GM18861 (cell line): ENCODE measurements around the gene TSPAN4.

Experiments used
- ATAC-seq: cut with Tn5 transposase; IDR thresholded peaks from one replicate; pipeline ENCODE4 v1.9.1; 2021; ENCODE audit not compliant: unreplicated experiment

TSPAN4 gene

GRCh38 chr11:803770-804598 is 38.7 kb upstream of the TSPAN4 start:
- ATAC-seq = no peak

- no peak for ATAC-seq
Measured at GRCh38 chr11:804599-804964, 38.1 kb upstream of the TSPAN4 start.

DNA sequence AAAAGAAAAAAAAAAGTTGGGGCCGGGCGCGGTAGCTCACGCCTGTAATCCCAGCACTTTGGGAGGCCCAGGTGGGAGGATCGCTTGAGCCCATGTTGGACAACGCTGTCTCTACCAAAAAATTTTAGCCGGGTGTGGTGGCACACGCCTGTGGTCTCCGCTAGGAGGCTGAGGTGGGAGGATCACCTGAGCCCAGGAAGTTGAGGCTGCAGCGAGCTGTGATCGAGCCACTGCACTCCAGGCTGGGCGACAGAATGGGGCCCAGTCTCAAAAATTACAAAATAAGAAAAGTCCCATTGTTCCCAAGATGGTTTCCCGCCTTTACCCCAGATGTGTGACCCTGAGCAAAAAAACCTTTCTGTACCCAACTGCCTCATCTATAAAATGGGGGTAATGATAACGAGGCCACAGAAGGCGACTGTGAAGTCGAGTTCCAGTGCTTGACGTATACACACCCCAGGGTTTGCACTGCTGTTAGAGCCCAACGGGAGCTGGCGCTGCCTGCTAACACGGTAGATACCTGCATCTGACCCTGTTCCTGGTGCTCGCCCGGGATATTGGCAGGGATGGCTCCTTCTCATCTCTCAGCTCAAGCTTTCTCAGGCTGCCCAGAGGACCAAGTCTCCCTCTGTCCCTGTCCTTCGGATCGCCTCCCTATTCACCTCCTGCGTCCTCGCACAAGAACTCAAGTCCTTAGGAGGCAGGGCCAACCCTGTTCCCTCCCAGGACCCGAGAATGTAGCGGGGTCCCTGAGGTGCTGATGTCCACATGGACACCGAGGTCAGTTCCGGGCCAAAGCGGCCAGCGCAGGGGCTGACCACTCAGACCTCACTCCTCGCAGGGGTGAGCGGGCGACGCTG is 34.0 kb upstream of the TSPAN4 start:
- no peak for ATAC-seq

- ATAC-seq = peak; percentile 68
Measured at GRCh38 chr11:809287-810039, 33.2 kb upstream of the TSPAN4 start, which contains the start of gene RPLP2. Gene RPLP2 (plus strand): TSS chr11:809967. CDS start chr11:810235, 268 bp downstream.

DNA sequence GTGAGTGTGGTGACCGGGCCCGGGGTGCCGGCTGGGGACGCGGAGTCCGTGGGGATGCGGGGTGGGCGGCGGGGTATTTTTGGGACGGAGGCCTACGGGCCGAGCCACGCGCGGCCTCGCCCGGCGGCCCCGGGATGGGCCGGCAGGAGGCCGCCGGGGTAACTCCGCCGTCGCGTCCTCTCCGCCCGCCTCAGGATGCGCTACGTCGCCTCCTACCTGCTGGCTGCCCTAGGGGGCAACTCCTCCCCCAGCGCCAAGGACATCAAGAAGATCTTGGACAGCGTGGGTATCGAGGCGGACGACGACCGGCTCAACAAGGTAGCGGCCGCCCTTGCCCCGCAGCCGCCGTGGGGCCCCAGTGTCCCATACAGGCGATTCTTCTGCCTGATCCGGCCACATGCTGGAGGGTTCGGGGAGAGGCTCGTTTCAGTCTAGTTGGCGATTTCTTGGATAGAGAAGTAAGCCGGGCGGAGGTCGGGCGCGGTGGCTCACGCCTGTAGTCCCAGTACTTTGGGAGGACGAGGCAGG is 32.5 kb upstream of the TSPAN4 start:
- ATAC-seq = peak; percentile 6

GRCh38 chr11:811446-812245 is 31.0 kb upstream of the TSPAN4 start:
- ATAC-seq = no peak

GRCh38 chr11:812390-812789 is 30.3 kb upstream of the TSPAN4 start:
- ATAC-seq = no peak

DNA sequence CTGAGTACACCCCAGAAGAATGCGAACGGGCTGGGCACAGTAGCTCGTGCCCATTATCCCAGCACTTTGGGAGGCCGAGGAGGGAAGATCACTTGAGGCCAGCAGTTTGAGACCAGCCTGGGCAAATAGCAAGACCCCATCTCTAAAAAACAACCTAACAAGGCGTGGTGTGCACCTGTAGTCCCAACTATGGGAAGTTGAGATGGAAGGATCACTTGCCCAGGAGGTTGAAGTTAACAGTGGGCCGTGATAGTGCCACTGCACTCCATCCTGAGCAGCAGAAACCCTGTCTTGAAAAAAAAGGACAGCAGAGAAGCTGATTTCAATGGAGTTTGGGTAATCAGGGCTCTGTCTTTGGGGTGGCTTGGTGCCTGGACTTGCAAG is 29.6 kb upstream of the TSPAN4 start:
- no peak for ATAC-seq

DNA sequence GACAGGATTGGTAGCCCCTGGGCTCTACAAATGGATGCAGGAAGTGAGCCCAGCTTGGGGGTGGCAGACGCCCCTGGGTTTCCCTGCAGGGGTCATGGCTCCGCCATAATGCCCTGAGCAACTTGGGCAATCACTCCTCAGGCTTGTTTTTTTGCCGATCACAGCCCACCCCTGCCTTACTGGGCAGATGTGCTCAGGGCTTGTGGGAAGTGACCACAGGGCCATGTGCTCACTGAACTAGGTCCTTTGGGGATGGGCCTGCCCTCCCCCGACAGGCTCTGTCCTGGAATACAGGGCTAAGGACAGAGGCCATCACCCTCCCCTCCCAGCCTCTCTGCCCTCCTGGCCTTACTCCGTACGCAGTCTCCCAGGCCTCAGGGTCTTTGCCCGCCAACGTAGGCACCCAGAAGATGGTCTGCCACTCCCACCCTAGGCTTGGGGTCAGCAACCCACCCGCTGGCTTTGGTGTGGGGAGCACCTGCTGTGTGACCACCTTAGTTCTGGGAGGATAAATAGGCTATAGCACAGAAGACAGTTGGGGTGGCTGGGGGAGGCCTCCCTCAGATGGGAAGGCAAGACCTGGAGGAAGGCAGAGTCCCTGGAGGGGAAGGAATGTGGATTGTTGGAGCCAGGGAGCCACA is 29.1 kb upstream of the TSPAN4 start:
- no peak for ATAC-seq

DNA sequence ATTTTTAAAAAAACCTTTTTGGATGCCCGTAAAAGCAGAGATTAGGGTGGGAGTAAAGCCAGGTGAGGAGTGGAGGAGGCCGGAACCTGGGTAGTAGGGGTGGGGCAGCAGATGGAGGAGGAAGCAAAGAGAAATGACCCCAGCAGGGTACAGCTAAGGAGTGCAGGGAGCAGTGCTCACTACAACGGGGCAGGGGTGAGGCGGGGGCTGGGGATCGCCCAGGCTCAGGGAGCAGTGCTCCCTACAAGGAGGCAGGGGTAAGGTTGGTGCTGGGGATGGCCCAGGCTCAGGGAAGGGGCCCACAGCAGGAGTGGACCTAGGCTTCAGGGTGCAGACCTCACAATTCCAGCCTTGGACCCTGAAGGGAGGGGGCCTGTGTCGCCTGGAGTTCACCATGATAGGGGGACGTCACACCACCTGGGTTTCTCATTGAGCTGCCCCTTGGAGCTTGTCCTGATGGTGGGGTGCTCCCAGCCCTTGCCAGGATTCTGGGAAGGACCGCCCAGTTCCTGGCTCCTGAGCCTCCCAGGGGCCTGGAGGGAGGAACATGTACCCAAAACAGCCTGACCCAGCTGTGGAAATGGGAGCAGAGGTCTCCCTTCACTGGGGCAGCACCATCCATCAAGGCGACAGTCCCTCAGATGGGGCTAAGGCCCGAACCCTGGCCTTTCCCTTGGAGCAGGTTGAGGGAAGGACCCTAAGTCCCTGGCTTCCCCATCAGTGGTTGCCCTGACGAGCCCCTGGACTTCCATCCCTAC is 26.8 kb upstream of the TSPAN4 start:
- ATAC-seq = no peak

DNA sequence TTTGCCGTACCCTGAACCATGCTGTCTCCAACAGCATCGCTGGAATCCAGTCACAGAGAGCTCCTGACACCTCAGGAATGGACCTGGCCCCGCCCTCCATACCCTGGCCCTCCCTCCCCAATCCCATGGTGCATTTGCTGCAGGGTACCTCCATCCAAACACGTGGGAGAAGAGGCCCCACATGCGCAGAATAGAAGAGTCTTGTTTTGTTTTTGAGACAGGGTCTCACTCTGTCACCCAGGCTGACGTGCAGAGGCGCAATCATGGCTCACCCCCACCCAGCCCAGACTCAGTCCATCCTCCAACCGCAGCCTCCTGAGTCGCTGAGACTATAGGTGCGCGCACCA is 26.2 kb upstream of the TSPAN4 start:
- no peak for ATAC-seq

DNA sequence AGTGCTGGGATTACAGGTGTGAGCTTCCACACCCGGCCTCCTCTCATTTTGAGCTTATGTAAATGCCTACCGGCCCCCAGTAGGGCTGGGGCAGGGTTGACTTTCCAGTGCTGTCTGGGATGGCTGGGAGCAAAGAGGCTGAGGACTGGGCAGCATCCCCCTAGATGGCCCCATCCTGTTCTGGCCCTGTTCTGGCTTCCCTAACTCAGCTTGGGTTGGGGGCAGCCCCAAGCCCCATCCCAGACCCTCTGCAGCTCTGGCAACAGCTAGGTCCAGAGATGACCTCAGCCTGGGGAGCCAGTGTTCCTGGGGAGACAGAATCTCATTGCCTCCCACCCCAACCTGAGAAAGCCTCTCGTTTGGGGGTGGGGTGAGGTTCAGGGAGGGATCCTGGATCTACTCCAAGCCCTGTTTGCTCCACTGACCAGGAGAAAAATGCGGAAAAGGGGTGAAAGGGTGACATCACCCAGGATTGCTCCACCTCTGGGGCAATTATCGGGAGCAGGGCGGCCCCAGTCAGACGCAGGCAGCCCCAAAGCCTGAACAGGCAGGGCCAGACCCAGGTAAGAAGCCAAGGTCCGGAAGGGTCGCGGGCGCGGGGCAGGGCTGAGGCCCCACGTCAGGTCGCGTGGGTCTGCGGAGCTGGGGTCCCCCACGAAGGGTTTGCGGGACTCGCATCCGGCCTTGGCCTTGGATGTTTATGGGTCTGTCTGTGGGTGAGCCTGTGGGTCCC is 24.1 kb upstream of the TSPAN4 start, which contains the start of gene PNPLA2:
PNPLA2 (plus strand) TSS at position 519 of the 733 bp plus-strand sequence. CDS start 805 bp downstream, outside the sequence.
- ATAC-seq = no peak

DNA sequence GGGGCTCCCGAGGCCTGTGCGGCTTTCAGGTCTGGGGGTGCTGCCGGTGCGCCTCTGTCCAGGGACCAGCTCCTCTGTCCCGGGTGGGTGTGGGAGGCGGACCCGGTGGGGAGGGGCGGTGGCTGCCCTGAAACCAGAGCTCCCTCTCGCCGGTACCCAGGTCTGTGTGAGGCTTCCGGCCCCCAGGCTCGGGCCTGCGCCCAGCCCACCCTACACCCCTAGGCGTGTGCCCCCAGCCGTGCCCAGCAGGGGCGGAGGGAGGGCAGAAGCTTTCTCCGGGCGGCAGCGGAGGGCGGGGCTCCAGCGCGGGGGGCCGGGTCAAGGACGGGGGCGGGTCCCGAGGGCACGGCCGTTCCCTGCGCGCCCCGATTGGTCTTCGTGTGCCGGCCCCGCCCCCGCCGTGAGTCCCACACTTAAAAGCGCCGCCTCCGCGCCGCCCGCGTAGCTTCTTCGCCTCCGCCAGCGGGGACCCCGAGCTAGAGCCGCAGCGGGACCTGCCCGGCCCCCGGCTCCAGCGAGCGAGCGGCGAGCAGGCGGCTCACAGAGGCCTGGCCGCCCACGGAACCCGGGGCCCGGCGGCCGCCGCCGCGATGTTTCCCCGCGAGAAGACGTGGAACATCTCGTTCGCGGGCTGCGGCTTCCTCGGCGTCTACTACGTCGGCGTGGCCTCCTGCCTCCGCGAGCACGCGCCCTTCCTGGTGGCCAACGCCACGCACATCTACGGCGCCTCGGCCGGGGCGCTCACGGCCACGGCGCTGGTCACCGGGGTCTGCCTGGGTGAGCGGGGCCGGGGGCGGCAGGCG is 23.3 kb upstream of the TSPAN4 start:
- ATAC-seq = peak; percentile 49

DNA sequence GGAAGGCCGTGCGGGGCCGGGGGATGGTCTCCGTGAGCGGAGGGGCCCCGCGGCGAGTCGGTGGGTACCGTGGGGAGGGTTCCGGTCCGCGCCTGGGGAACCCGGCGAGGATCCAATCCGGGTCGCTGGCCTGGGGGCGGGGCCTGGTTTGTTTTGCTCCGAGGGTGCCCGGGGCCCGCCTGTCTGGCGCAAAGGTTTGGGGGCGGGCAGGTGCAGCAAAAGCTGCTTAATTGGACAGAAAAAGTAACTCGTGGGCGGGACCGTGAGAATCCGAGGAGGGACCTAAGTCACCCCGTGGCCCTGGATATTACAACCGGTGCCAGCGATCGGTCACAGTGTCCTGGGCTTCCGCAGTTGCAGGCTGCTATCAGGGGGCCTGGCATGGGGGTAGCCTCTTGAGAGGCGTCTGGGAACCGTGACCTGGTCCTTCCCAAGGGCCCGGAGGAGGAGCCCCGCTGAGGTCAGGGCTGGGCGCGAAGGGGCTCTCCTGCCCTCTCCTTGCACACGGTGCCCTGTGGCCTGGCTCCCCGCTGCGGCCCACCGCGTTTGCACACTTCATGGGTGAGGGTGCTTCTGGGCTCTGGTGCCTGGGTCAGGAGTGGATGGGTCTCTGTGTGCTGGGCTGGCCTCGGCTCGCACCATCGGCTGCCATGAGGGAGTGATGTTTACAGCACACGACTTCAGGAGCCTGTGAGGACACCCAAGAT is 22.6 kb upstream of the TSPAN4 start:
- peak; percentile 40 for ATAC-seq

GRCh38 chr11:820655-821511 is 21.8 kb upstream of the TSPAN4 start:
- ATAC-seq = no peak
